Naive thymus-derived CD8-positive, alpha-beta T cell (primary cell): ENCODE data around the gene ZBTB49. TPM values are rescaled to one million over a fixed set of nuclear protein-coding genes. Genes with fewer than 3 reads are reported as not detected.

ENCODE experiments used
- ATAC-seq, 2 donors: fragments of 150-1000 bp; cut with Tn5 transposase in 1 of 2; sonication (Bioruptor Pico), chemical (Tn5 transposase) in 1 of 2; 1 replicate in 1 of 2; 2 replicates in 1 of 2; pipeline ENCODE4 v1.10.0; 2021; ENCODE audit warnings: mild to moderate bottlenecking in 2 of 2, moderate library complexity in 2 of 2
- POLR2A ChIA-PET: fragments of 350-600 bp; sonication (Branson Sonifier 250); formaldehyde crosslinking; loops from one replicate; lab custom pipeline; 2021; ENCODE audit warnings: antibody characterized with exemption; lab: Charles Lee
- DNase-seq, 10 donors: peaks; one replicate each; pipeline versions ENCODE4 v3.0.0 to v3.0.0-alpha.2; 2020 to 2022
- H3K27ac Mint-ChIP-seq, 10 donors: one replicate each; pipeline ENCODE4 v1.8.0; 2020 to 2022; ENCODE audit warnings: mild to moderate bottlenecking in 10 of 10, mixed read lengths in 10 of 10, moderate library complexity in 4 of 10, inconsistent platforms in 1 of 10
- H3K27me3 Mint-ChIP-seq, 5 donors: one replicate each; pipeline ENCODE4 v1.8.0; 2021 to 2022; ENCODE audit warnings: mixed read lengths in 5 of 5
- H3K36me3 Mint-ChIP-seq, 3 donors: one replicate each; pipeline ENCODE4 v1.8.0; 2020 to 2022; ENCODE audit warnings: mixed read lengths in 3 of 3, mild to moderate bottlenecking in 2 of 3, inconsistent platforms in 1 of 3
- H3K4me1 Mint-ChIP-seq, 4 donors: one replicate each; pipeline ENCODE4 v1.8.0; 2021 to 2022; ENCODE audit warnings: mixed read lengths in 4 of 4
- H3K4me3 Mint-ChIP-seq, 10 donors: one replicate each; pipeline ENCODE4 v1.8.0; 2020 to 2022; ENCODE audit warnings: mild to moderate bottlenecking in 10 of 10, mixed read lengths in 10 of 10, moderate library complexity in 6 of 10, inconsistent platforms in 1 of 10
- H3K9me3 Mint-ChIP-seq, 9 donors: one replicate each; pipeline ENCODE4 v1.8.0; 2020 to 2022; ENCODE audit warnings: mixed read lengths in 9 of 9, mild to moderate bottlenecking in 3 of 9, inconsistent platforms in 1 of 9, moderate library complexity in 1 of 9
- polyA plus RNA-seq, 3 donors: library from polyadenylated mRNA; unstranded; fragments of 300-500 nt; fragmentation: Illumina TruSeq; gene quantifications; one replicate each; pipeline ENCODE4 v1.2.3, GENCODE V29; 2021
- total RNA-seq, 8 experiments: library from RNA in 2 of 8; stranded (reverse) in 2 of 8; gene quantifications; one replicate each; pipeline ENCODE4 v1.2.3 and lab custom pipeline; 2021 to 2026

The ZBTB49 gene
- total and polyA plus RNA-seq, 5 experiments from 2014 or later = 3.2 to 13.1 (median 4.5) TPM

GRCh38 chr4:4329496-4329895 is 39.4 kb downstream of the ZBTB49 start:
- DNase-seq = no peak
- Mint-ChIP-seq H3K4me3 (no peak overlapping the region), H3K4me1 (peaks cover 0 to 10% (median under 1%) of the 10 kb centered on the region in 4 donors), H3K27ac (no peak overlapping the region), H3K36me3 (no peaks in the 10 kb centered on the region), H3K9me3 (peaks cover 0 to 2% (median 0%) of the 10 kb centered on the region in 9 donors), H3K27me3 (no peaks in the 10 kb centered on the region)
- POLR2A ChIA-PET = interaction anchor here (0.7 kb wide), 1 partner anchor 42 kb away, joined by 4 read pairs; no protein-coding TSS in a partner anchor
- no peak for ATAC-seq

- Mint-ChIP-seq H3K9me3 (peaks cover 0 to 2% (median 0%) of the 10 kb centered on the region in 9 donors), H3K27me3 (no peaks in the 10 kb centered on the region), H3K4me1 (peaks cover 0 to 18% (median 6%) of the 10 kb centered on the region in 4 donors), H3K36me3 (no peaks in the 10 kb centered on the region), H3K4me3 (no peak overlapping the region), H3K27ac (peak overlapping the region in 1 of 10 donors; percentile 56)
- POLR2A ChIA-PET = no interaction called here
- ATAC-seq = no peak
- no peak for DNase-seq
Measured at GRCh38 chr4:4330794-4331193, 40.7 kb downstream of the ZBTB49 start.

GRCh38 chr4:4332529-4332928 is 42.5 kb downstream of the ZBTB49 start:
- POLR2A ChIA-PET = interaction anchor here (1.0 to 1.5 kb wide), 2 partner anchors 55 to 84 kb away, joined by 3 to 4 read pairs; partner anchors contain the start of genes NSG1 and TMEM128

GRCh38 chr4:4333265-4333706 is 43.2 kb downstream of the ZBTB49 start:
- peaks cover 0 to 20% (median 9%) of the 10 kb centered on the region in 4 donors for H3K4me1 Mint-ChIP-seq
- POLR2A ChIA-PET = interaction anchor here (0.7 to 1.5 kb wide), 3 partner anchors 28 to 85 kb away, joined by 3 to 4 read pairs (median 3); partner anchors contain the start of genes NSG1 and TMEM128
- H3K27ac Mint-ChIP-seq = peak overlapping the region in 1 of 10 donors; percentile 74
- H3K4me3 Mint-ChIP-seq = no peak overlapping the region
- ATAC-seq (no peak), DNase-seq (no peak)
- peaks cover 0 to 1% (median 0%) of the 10 kb centered on the region in 5 donors for H3K27me3 Mint-ChIP-seq
- no peaks in the 10 kb centered on the region for H3K36me3 Mint-ChIP-seq
- peaks cover 0 to 2% (median 0%) of the 10 kb centered on the region in 9 donors for H3K9me3 Mint-ChIP-seq

More at GRCh38 chr4:4332529-4332928, 42.5 kb downstream of the ZBTB49 start:
- ATAC-seq = no peak
- peaks cover 0 to 2% (median 0%) of the 10 kb centered on the region in 9 donors for H3K9me3 Mint-ChIP-seq
- peaks cover 0 to 1% (median 0%) of the 10 kb centered on the region in 5 donors for H3K27me3 Mint-ChIP-seq
- peaks cover 0 to 20% (median 8%) of the 10 kb centered on the region in 4 donors for H3K4me1 Mint-ChIP-seq
- H3K27ac Mint-ChIP-seq = peak overlapping the region in 3 of 10 donors; percentile 31 to 50 (median 50)
- H3K4me3 Mint-ChIP-seq = no peak overlapping the region
- no peaks in the 10 kb centered on the region for H3K36me3 Mint-ChIP-seq
- DNase-seq = no peak

- Mint-ChIP-seq H3K27ac (peak overlapping the region in 8 of 10 donors; percentile 23 to 86 (median 58)), H3K4me1 (peaks cover 0 to 23% (median 9%) of the 10 kb centered on the region in 4 donors), H3K36me3 (no peaks in the 10 kb centered on the region), H3K9me3 (peaks cover 0 to 2% (median 0%) of the 10 kb centered on the region in 9 donors), H3K4me3 (peak overlapping the region in 6 of 10 donors; percentile 42 to 62 (median 56)), H3K27me3 (peaks cover 0 to 1% (median 0%) of the 10 kb centered on the region in 5 donors)
- peak; percentile 98 for ATAC-seq
- peak; percentile 56 to 86 (median 73) for DNase-seq
- POLR2A ChIA-PET = interaction anchor here (0.6 to 4.5 kb wide), 6 partner anchors 12 to 87 kb away, joined by 3 to 36 read pairs (median 6); partner anchors contain the start of genes NSG1 and TMEM128
Measured at GRCh38 chr4:4334798-4335520, 44.9 kb downstream of the ZBTB49 start.

- Mint-ChIP-seq H3K36me3 (no peaks in the 10 kb centered on the region), H3K4me1 (peaks cover 0 to 35% (median 16%) of the 10 kb centered on the region in 4 donors), H3K4me3 (no peak overlapping the region), H3K27ac (peak overlapping the region in 5 of 10 donors; percentile 14 to 73 (median 56)), H3K9me3 (no peaks in the 10 kb centered on the region), H3K27me3 (peaks cover 0 to 1% (median 0%) of the 10 kb centered on the region in 5 donors)
- DNase-seq (no peak), ATAC-seq (no peak)
- POLR2A ChIA-PET = interaction anchor here (0.6 to 4.5 kb wide), 2 partner anchors 9 to 806 kb away, joined by 3 to 36 read pairs; partner anchors contain the start of gene LRPAP1
Measured at GRCh38 chr4:4338210-4339001, 48.4 kb downstream of the ZBTB49 start.

GRCh38 chr4:4339504-4340085 is 49.5 kb downstream of the ZBTB49 start:
- ATAC-seq = no peak
- Mint-ChIP-seq H3K4me1 (peaks cover 0 to 39% (median 20%) of the 10 kb centered on the region in 4 donors), H3K27ac (peak overlapping the region in 3 of 10 donors; percentile 4 to 47 (median 14)), H3K4me3 (no peak overlapping the region), H3K9me3 (no peaks in the 10 kb centered on the region), H3K27me3 (peaks cover 0 to 1% (median 0%) of the 10 kb centered on the region in 5 donors), H3K36me3 (no peaks in the 10 kb centered on the region)
- POLR2A ChIA-PET = interaction anchor here (4.5 kb wide), 1 partner anchor 8 kb away, joined by 36 read pairs; no protein-coding TSS in a partner anchor
- DNase-seq = no peak

GRCh38 chr4:4341861-4342650 is 52.0 kb downstream of the ZBTB49 start:
- no peak for ATAC-seq
- H3K36me3 Mint-ChIP-seq = peaks cover 0 to 2% (median 0%) of the 10 kb centered on the region in 3 donors
- DNase-seq = no peak
- no peaks in the 10 kb centered on the region for H3K9me3 Mint-ChIP-seq
- H3K27me3 Mint-ChIP-seq = no peaks in the 10 kb centered on the region
- POLR2A ChIA-PET = no interaction called here
- H3K27ac Mint-ChIP-seq = peak overlapping the region in 6 of 10 donors; percentile 0 to 79 (median 60)
- peak overlapping the region in 2 of 10 donors; percentile 2 to 8 for H3K4me3 Mint-ChIP-seq
- H3K4me1 Mint-ChIP-seq = peaks cover 8 to 44% (median 25%) of the 10 kb centered on the region in 4 donors

GRCh38 chr4:4343038-4343437 is 53.0 kb downstream of the ZBTB49 start:
- Mint-ChIP-seq H3K27ac (peak overlapping the region in 7 of 10 donors; percentile 12 to 79 (median 60)), H3K36me3 (peaks cover 0 to 8% (median 0%) of the 10 kb centered on the region in 3 donors), H3K9me3 (no peaks in the 10 kb centered on the region), H3K4me1 (peaks cover 18 to 52% (median 32%) of the 10 kb centered on the region in 4 donors), H3K27me3 (no peaks in the 10 kb centered on the region), H3K4me3 (no peak overlapping the region)
- no peak for ATAC-seq
- no peak for DNase-seq
- POLR2A ChIA-PET = interaction anchor here (0.6 to 0.9 kb wide), 2 partner anchors 15 to 75 kb away, joined by 3 to 4 read pairs; no protein-coding TSS in a partner anchor

- peak overlapping the region in 8 of 10 donors; percentile 34 to 83 (median 63) for H3K27ac Mint-ChIP-seq
- H3K27me3 Mint-ChIP-seq = no peaks in the 10 kb centered on the region
- DNase-seq (no peak), ATAC-seq (no peak)
- POLR2A ChIA-PET = no interaction called here
- H3K36me3 Mint-ChIP-seq = peaks cover 0 to 22% (median 0%) of the 10 kb centered on the region in 3 donors
- H3K4me3 Mint-ChIP-seq = peak overlapping the region in 1 of 10 donors; percentile 3
- H3K9me3 Mint-ChIP-seq = peaks cover 0 to 17% (median 5%) of the 10 kb centered on the region in 9 donors
- H3K4me1 Mint-ChIP-seq = peaks cover 29 to 68% (median 46%) of the 10 kb centered on the region in 4 donors
Measured at GRCh38 chr4:4344915-4345527, 55.0 kb downstream of the ZBTB49 start.
